ENCODE measurements around the gene TEX22.

GRCh38 chr14:105456736-105457617, 58.6 kb downstream of the TEX22 start:
- no peak for TF ChIP-seq CTCF (IDR thresholded peaks at IDR 0.05)
- no peak for TF ChIP-seq POLR2A (IDR thresholded peaks at IDR 0.05; ENCODE audit: low read depth)
- TF ChIP-seq EP300 (IDR thresholded peaks at IDR 0.05) = no peak
- no peak for TF ChIP-seq POLR2AphosphoS5 (IDR thresholded peaks at IDR 0.05)

Data from esophagus muscularis mucosa (tissue), 4 donors.